ENCODE measurements around the gene CAMKMT. TPM values are rescaled to one million over a fixed set of nuclear protein-coding genes. Genes with fewer than 3 reads are reported as not detected.
"Not testable (repeated sequence)": the region's sequence is repeated elsewhere in the genome, so short reads cannot be mapped to it uniquely, and the experiment has no call there.

The CAMKMT gene
- polyA plus RNA-seq, 2 donors, result 5.2 to 5.6 TPM

- Histone ChIP-seq H3K27ac (ENCODE audit: low read depth in 2 of 2, low read length in 1 of 2) (no peak overlapping the region), H3K4me3 (ENCODE audit: low read depth in 1 of 2, low read length in 2 of 2) (no peak overlapping the region), H3K4me1 (ENCODE audit: control insufficient read depth in 2 of 2, insufficient read depth in 2 of 2, low read length in 1 of 2) (no peaks in the 10 kb centered on the region), H3K27me3 (ENCODE audit: control insufficient read depth in 1 of 2, insufficient read depth in 2 of 2, low read length in 2 of 2) (no peaks in the 10 kb centered on the region), H3K9me3 (ENCODE audit: control insufficient read depth in 2 of 2, insufficient read depth in 1 of 2, low read depth in 1 of 2, low read length in 1 of 2) (no peaks in the 10 kb centered on the region), H3K36me3 (ENCODE audit: control insufficient read depth in 2 of 2, insufficient read depth in 2 of 2, low read length in 1 of 2) (no peaks in the 10 kb centered on the region)
- WGBS, 2 donors, result 88 to 95% methylated on average over 2 of the region's 2 CpGs
Measured at GRCh38 chr2:44579837-44580230, 218.1 kb downstream of the CAMKMT start.

DNA sequence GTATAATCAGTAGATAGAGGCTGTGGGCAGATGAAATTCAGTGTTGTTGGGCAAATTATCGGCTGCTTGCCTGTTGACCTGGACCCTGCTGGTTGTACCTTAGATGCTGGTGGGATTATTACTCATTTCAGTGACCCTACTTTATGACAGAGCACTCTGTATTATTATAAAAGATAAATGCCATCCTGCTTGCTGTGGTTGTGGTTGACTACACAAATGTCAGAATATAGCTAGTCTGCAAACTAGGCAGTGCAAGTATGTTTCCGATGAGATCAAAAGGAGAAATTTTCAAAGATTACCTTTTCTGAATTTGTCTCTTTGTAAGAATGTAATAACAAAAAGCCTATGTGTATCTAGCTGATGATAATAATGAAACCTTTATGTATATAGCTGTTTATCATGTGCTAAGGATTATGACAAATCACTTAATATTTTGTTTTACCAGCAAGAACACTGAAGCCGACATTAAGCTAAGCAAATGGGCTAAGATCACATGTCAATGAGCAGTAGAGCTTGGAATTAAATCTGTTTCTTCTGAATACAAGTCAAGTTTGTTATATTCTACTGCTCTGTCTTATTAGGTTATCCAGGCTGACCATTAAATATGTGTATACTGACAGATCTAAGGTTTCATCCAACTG lies 219.2 kb downstream of the CAMKMT start:
- Histone ChIP-seq H3K36me3 (ENCODE audit: control insufficient read depth in 2 of 2, insufficient read depth in 2 of 2, low read length in 1 of 2) (no peaks in the 10 kb centered on the region), H3K27me3 (ENCODE audit: control insufficient read depth in 1 of 2, insufficient read depth in 2 of 2, low read length in 2 of 2) (no peaks in the 10 kb centered on the region), H3K4me1 (ENCODE audit: control insufficient read depth in 2 of 2, insufficient read depth in 2 of 2, low read length in 1 of 2) (no peaks in the 10 kb centered on the region), H3K27ac (ENCODE audit: low read depth in 2 of 2, low read length in 1 of 2) (no peak overlapping the region), H3K9me3 (ENCODE audit: control insufficient read depth in 2 of 2, insufficient read depth in 1 of 2, low read depth in 1 of 2, low read length in 1 of 2) (no peaks in the 10 kb centered on the region), H3K4me3 (ENCODE audit: low read depth in 1 of 2, low read length in 2 of 2) (no peak overlapping the region)
- whole genome bisulfite sequencing, 2 donors, result 59 to 72% methylated on average over 3 of the region's 3 CpGs

GRCh38 chr2:44582363-44583008 lies 220.7 kb downstream of the CAMKMT start:
- 87 to 91% methylated on average over 3 of the region's 3 CpGs for WGBS, 2 donors
- H3K36me3 ChIP-seq (ENCODE audit: control insufficient read depth in 2 of 2, insufficient read depth in 2 of 2, low read length in 1 of 2), result no peaks in the 10 kb centered on the region
- no peaks in the 10 kb centered on the region for H3K4me1 ChIP-seq (ENCODE audit: control insufficient read depth in 2 of 2, insufficient read depth in 2 of 2, low read length in 1 of 2)
- no peak overlapping the region for H3K4me3 ChIP-seq (ENCODE audit: low read depth in 1 of 2, low read length in 2 of 2)
- H3K27ac ChIP-seq (ENCODE audit: low read depth in 2 of 2, low read length in 1 of 2), result peak overlapping the region in 1 of 2 donors; percentile 31
- no peaks in the 10 kb centered on the region for H3K9me3 ChIP-seq (ENCODE audit: control insufficient read depth in 2 of 2, insufficient read depth in 1 of 2, low read depth in 1 of 2, low read length in 1 of 2)
- H3K27me3 ChIP-seq (ENCODE audit: control insufficient read depth in 1 of 2, insufficient read depth in 2 of 2, low read length in 2 of 2), result no peaks in the 10 kb centered on the region

DNA sequence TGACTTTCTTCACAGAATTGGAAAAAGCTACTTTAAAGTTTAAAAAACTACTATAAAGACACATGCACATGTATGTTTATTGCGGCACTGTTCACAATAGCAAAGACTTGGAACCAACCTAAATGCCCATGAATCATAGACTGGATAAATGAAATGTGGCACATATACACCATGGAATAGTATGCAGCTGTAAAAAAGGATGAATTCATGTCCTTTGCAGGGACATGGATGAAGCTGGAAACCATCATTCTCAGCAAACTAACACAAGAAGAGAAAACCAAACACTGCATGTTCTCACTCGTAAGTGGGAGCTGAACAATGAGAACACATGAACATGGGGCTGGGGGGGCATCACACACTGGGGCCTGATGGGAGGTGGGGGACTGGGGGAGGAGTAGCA lies 233.9 kb downstream of the CAMKMT start:
- WGBS, 2 donors, result 99 to 100% methylated on average over 2 of the region's 2 CpGs
- H3K4me3 ChIP-seq (ENCODE audit: low read depth in 1 of 2, low read length in 2 of 2); H3K9me3 ChIP-seq (ENCODE audit: control insufficient read depth in 2 of 2, insufficient read depth in 1 of 2, low read depth in 1 of 2, low read length in 1 of 2); H3K4me1 ChIP-seq (ENCODE audit: control insufficient read depth in 2 of 2, insufficient read depth in 2 of 2, low read length in 1 of 2); H3K27me3 ChIP-seq (ENCODE audit: control insufficient read depth in 1 of 2, insufficient read depth in 2 of 2, low read length in 2 of 2); H3K27ac ChIP-seq (ENCODE audit: low read depth in 2 of 2, low read length in 1 of 2); H3K36me3 ChIP-seq (ENCODE audit: control insufficient read depth in 2 of 2, insufficient read depth in 2 of 2, low read length in 1 of 2): not testable (repeated sequence)

DNA sequence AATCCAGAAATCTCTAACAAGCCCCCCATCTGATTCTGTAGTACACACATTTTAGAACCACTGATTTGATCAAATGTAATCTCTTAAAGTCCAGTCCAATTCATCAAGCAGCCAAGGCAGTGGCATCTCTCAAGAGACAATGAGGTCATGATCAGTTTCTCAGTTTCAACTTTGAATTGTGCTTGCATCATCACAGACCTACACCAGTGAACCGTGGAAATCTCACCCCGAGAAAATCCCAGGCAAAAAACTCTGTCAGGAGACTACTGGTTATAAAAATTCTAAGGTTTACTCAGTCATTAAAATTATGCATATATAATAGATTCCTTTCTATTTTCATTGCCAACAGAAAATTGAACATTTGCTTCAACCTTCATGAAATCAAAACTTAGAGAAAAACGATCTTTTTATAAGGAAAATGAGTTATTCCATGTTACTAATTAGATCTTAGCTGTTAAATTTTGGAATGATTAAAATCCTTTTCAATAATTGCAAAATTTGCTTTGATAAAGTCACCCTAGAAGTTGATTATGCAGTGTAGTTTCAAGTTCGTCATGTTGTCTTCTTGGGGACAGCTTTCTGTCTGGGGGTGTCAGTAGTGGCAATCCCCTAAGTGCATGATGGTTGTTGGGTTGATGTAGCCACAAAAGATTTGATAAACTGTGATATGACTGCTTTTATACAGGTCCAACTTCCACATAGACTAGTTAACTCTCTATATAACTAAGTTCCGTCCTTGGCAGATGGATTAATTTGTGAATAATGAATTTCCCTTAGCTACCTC lies 235.0 kb downstream of the CAMKMT start:
- H3K4me1 ChIP-seq (ENCODE audit: control insufficient read depth in 2 of 2, insufficient read depth in 2 of 2, low read length in 1 of 2), result no peaks in the 10 kb centered on the region
- no peak overlapping the region for H3K4me3 ChIP-seq (ENCODE audit: low read depth in 1 of 2, low read length in 2 of 2)
- H3K36me3 ChIP-seq (ENCODE audit: control insufficient read depth in 2 of 2, insufficient read depth in 2 of 2, low read length in 1 of 2), result no peaks in the 10 kb centered on the region
- H3K27ac ChIP-seq (ENCODE audit: low read depth in 2 of 2, low read length in 1 of 2), result no peak overlapping the region
- 76 to 81% methylated on average over 5 of the region's 5 CpGs for WGBS, 2 donors
- no peaks in the 10 kb centered on the region for H3K27me3 ChIP-seq (ENCODE audit: control insufficient read depth in 1 of 2, insufficient read depth in 2 of 2, low read length in 2 of 2)
- H3K9me3 ChIP-seq (ENCODE audit: control insufficient read depth in 2 of 2, insufficient read depth in 1 of 2, low read depth in 1 of 2, low read length in 1 of 2), result no peaks in the 10 kb centered on the region

DNA sequence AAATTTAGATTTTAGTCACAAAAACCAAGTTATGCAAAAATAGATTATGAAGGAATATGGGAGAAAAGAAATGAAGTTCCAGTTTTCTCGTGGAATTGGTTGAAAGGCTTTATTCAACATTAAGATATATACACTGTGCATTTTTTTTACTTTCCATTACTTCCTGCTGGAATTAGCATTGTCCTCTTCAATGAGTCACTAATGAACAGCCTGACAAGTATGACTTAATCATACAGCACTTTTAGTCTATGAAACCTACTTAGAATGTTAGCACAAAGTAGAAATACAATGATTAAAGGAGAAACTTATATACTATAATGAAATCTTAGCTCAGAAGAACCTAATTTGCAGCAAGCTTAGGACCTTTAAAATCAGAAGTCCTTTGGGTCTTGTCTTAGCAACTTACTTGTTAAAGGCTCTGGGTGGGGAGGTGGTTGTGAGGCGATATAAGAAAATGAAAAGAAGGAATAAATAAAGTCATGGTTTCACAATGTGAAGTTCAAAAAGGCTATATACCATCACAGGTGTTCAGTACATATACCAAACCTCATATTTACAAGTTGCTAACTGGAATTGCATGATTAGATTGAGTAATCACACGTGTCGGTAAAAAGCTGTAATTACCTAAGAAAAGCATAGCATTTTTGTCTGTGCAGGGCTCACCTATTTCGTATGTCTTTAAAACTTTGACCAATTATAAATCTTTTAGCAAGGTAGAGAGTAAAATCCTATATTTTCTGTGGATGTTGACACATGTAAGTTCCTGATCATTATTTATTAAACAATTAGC lies 236.8 kb downstream of the CAMKMT start:
- Histone ChIP-seq H3K4me1 (ENCODE audit: control insufficient read depth in 2 of 2, insufficient read depth in 2 of 2, low read length in 1 of 2) (no peaks in the 10 kb centered on the region), H3K9me3 (ENCODE audit: control insufficient read depth in 2 of 2, insufficient read depth in 1 of 2, low read depth in 1 of 2, low read length in 1 of 2) (no peaks in the 10 kb centered on the region), H3K36me3 (ENCODE audit: control insufficient read depth in 2 of 2, insufficient read depth in 2 of 2, low read length in 1 of 2) (no peaks in the 10 kb centered on the region), H3K27ac (ENCODE audit: low read depth in 2 of 2, low read length in 1 of 2) (no peak overlapping the region), H3K4me3 (ENCODE audit: low read depth in 1 of 2, low read length in 2 of 2) (no peak overlapping the region), H3K27me3 (ENCODE audit: control insufficient read depth in 1 of 2, insufficient read depth in 2 of 2, low read length in 2 of 2) (no peaks in the 10 kb centered on the region)
- WGBS, 2 donors, result 67 to 75% methylated on average over 5 of the region's 5 CpGs

DNA sequence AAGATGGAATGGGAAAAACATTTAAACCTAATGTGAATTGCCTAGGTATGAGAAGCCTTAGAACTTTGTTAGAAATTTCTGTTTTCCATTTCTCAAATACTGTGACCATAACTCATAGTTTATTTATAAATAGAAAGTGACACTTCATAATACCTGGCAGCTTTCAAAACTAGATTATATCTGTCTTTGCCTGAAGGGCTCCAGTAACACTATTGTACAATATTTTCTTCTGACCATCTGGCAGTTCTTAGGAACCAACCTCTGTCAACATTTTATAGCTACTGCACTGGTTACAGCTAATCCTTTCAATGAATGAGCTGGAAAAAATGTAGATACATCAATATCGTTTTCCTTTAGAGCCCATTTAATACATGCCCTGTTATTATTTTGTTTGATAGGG lies 237.4 kb downstream of the CAMKMT start:
- Histone ChIP-seq H3K27me3 (ENCODE audit: control insufficient read depth in 1 of 2, insufficient read depth in 2 of 2, low read length in 2 of 2) (no peaks in the 10 kb centered on the region), H3K27ac (ENCODE audit: low read depth in 2 of 2, low read length in 1 of 2) (no peak overlapping the region), H3K9me3 (ENCODE audit: control insufficient read depth in 2 of 2, insufficient read depth in 1 of 2, low read depth in 1 of 2, low read length in 1 of 2) (no peaks in the 10 kb centered on the region), H3K4me3 (ENCODE audit: low read depth in 1 of 2, low read length in 2 of 2) (no peak overlapping the region), H3K36me3 (ENCODE audit: control insufficient read depth in 2 of 2, insufficient read depth in 2 of 2, low read length in 1 of 2) (no peaks in the 10 kb centered on the region), H3K4me1 (ENCODE audit: control insufficient read depth in 2 of 2, insufficient read depth in 2 of 2, low read length in 1 of 2) (no peaks in the 10 kb centered on the region)
- WGBS, 2 donors, result 29 to 39% methylated on average over 1 of the region's 1 CpG

- H3K36me3 ChIP-seq (ENCODE audit: control insufficient read depth in 2 of 2, insufficient read depth in 2 of 2, low read length in 1 of 2), result no peaks in the 10 kb centered on the region
- WGBS, 2 donors, result 83 to 90% methylated on average over 6 of the region's 6 CpGs
Measured at GRCh38 chr2:44602446-44602845, 240.7 kb downstream of the CAMKMT start.

GRCh38 chr2:44605511-44605910 lies 243.8 kb downstream of the CAMKMT start:
- no peaks in the 10 kb centered on the region for H3K27me3 ChIP-seq (ENCODE audit: control insufficient read depth in 1 of 2, insufficient read depth in 2 of 2, low read length in 2 of 2)
- 0 to 87% methylated on average over 1 of the region's 1 CpG for WGBS, 2 donors
- no peaks in the 10 kb centered on the region for H3K9me3 ChIP-seq (ENCODE audit: control insufficient read depth in 2 of 2, insufficient read depth in 1 of 2, low read depth in 1 of 2, low read length in 1 of 2)
- H3K4me3 ChIP-seq (ENCODE audit: low read depth in 1 of 2, low read length in 2 of 2), result no peak overlapping the region
- no peaks in the 10 kb centered on the region for H3K4me1 ChIP-seq (ENCODE audit: control insufficient read depth in 2 of 2, insufficient read depth in 2 of 2, low read length in 1 of 2)
- no peaks in the 10 kb centered on the region for H3K36me3 ChIP-seq (ENCODE audit: control insufficient read depth in 2 of 2, insufficient read depth in 2 of 2, low read length in 1 of 2)
- no peak overlapping the region for H3K27ac ChIP-seq (ENCODE audit: low read depth in 2 of 2, low read length in 1 of 2)

More at GRCh38 chr2:44602446-44602845, 240.7 kb downstream of the CAMKMT start:
- H3K4me1 ChIP-seq (ENCODE audit: control insufficient read depth in 2 of 2, insufficient read depth in 2 of 2, low read length in 1 of 2), result no peaks in the 10 kb centered on the region
- peak overlapping the region in 1 of 2 donors; percentile 9 for H3K27ac ChIP-seq (ENCODE audit: low read depth in 2 of 2, low read length in 1 of 2)
- no peak overlapping the region for H3K4me3 ChIP-seq (ENCODE audit: low read depth in 1 of 2, low read length in 2 of 2)
- H3K27me3 ChIP-seq (ENCODE audit: control insufficient read depth in 1 of 2, insufficient read depth in 2 of 2, low read length in 2 of 2), result no peaks in the 10 kb centered on the region
- H3K9me3 ChIP-seq (ENCODE audit: control insufficient read depth in 2 of 2, insufficient read depth in 1 of 2, low read depth in 1 of 2, low read length in 1 of 2), result no peaks in the 10 kb centered on the region

Data from esophagus (tissue), 2 donors.